ENCODE results near the gene ATG7.

The ATG7 gene

DNA sequence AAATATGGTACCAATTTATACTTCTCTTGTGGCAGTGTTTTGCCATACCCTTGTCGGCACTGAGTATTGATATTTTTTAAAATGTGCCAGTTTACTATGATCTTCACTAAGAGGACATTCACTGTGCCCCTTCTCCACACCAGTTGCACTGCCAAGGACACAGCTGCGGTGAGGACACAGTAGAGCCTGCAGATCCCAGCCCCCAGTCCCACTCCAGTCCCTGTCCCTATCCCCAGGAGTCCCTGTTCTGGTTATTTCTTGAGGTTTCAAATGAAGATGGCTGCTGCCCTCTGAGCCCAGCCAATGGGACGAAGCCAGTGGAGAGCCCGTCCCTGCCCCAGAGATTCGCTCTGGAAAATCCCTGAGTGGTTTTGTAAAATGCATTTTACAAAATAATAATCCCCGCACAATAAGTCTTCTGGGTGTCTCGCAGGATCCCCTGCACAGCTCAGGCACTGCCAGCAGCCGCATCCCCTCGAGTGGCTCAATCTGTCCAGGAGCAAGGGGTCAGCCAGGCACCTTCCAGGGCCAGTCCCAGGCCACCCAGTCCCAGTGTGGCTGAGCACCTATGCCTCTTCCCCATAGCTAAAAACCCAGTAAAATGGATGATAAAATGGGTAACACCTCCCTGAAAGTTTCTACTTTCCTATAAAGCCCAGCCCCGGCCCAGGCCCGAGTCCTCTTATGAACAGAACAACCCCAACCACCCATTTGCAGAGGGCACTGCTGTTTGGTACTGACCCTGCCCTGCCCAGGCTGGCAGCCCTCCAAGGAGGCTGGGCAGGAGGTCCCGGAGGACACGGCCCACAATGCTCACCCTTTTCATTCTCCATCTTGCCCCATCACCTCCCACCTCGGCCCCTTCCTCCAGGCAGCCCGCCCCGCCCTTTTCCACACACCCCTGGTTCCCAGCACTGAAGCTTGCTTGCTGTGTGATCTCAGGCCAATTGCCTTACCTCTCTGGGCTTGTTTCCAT, 280.4 kb downstream of the ATG7 start:
- DNase-seq (ENCODE audit: low read depth in 3 of 3) = no peak

GRCh38 chr3:11553436-11554235, 281.4 kb downstream of the ATG7 start:
- DNase-seq (ENCODE audit: low read depth in 3 of 3) = no peak

GRCh38 chr3:11554236-11554610, 282.0 kb downstream of the ATG7 start:
- no peak for DNase-seq (ENCODE audit: low read depth in 3 of 3)

DNA sequence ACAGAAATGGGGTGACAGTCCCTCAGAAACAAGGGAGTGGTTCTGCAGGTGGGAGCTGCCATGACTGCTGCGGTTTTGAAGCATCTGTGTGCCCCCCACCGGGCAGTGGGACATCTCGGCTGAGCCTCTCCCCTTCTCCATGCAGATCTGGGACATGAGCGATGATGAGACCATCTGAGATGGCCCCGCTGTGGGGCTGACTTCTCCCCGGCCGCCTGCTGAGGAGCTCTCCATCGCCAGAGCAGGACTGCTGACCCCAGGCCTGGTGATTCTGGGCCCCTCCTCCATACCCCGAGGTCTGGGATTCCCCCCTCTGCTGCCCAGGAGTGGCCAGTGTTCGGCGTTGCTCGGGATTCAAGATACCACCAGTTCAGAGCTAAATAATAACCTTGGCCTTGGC, 282.5 kb downstream of the ATG7 start:
- DNase-seq (ENCODE audit: low read depth in 3 of 3) = no peak

- DNase-seq (ENCODE audit: low read depth in 3 of 3) = no peak
Measured at GRCh38 chr3:11555211-11555782, 283.1 kb downstream of the ATG7 start.

- DNase-seq (ENCODE audit: low read depth in 3 of 3) = no peak
Measured at GRCh38 chr3:11555881-11556633, 283.9 kb downstream of the ATG7 start.

- no peak for DNase-seq (ENCODE audit: low read depth in 3 of 3)
Measured at GRCh38 chr3:11556851-11557644, 284.9 kb downstream of the ATG7 start.

- DNase-seq (ENCODE audit: low read depth in 3 of 3) = no peak
Measured at GRCh38 chr3:11558002-11558401, 285.8 kb downstream of the ATG7 start.

DNA sequence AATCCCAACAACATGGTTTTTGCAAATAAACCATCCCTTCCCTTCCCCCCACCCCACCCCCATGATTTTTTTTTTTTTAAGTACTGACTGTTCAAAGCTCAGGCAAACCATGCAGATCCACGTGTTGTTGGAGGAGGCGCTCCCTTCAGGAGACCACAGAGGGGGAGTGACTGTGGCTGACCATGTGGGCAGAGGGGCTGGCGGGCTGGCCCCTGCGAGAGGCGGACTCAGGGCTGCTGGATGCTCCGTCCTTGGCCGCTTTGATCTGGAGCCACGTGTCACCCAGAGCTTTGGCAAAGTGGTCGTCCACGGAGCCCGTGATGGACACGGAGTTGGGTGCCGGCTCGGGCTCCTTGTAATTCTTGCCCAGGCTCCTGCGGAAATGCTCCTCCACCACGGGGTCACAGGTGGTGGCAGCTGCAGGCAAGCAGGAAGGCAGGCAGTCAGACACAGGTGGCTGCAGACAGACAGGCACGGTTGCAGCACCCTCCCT, 286.3 kb downstream of the ATG7 start:
- DNase-seq (ENCODE audit: low read depth in 3 of 3) = no peak

- DNase-seq (ENCODE audit: low read depth in 3 of 3) = no peak
Measured at GRCh38 chr3:11558918-11559815, 287.0 kb downstream of the ATG7 start.

GRCh38 chr3:11559816-11560633, 287.8 kb downstream of the ATG7 start:
- DNase-seq (ENCODE audit: low read depth in 3 of 3) = no peak

GRCh38 chr3:11560746-11561145, 288.5 kb downstream of the ATG7 start:
- no peak for DNase-seq (ENCODE audit: low read depth in 3 of 3)

GRCh38 chr3:11562277-11562881, 290.2 kb downstream of the ATG7 start:
- DNase-seq (ENCODE audit: low read depth in 3 of 3) = no peak

DNA sequence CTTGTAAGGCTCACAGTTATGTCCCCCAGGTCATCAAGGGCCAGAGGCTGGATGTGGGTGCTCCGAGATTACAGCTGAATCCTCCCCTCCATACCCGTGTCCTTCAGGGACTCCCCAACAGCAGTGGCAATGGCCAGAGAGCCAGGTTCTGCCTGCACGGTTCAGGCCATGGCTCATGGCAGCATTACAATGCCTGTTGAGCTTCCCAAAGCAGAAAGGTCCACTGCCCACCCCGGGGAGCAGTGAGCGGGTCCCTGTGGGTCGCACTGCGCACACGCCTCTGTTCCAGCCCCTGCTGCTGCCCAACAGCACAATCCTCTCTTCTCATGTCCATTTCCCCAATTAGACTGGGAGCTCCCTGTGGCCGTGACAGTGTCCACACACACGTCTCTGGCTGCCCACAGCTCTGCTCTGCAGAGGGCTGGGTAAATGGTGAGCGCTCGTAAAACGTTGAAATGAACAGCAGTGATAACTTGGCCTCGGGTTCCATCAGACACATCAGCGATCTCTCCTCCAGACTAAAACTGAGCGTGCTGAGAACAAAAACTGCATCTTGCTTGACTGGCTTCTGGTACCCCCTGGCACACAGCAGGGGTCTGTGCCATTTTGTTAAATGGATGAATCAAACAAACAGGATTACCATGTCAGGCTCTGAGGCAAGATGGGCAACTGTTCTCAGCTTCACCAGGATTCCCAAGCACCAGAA, 291.1 kb downstream of the ATG7 start:
- DNase-seq (ENCODE audit: low read depth in 3 of 3) = no peak

DNA sequence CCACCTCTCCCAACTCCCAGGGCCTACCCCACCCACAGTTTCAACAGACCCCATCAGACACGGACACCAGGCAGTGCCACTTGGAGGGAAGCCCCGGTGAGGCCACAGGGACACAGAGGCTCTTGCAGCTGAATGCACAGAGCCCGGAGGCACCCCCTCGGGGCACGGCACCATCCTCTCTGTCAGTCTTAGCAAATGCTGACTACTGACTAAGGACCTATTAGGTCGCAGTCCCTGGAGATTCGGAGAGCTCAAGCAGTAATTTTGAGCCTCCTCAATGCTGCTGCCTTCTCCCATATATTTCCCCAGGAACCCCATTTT, 291.6 kb downstream of the ATG7 start:
- DNase-seq (ENCODE audit: low read depth in 3 of 3) = no peak

DNA sequence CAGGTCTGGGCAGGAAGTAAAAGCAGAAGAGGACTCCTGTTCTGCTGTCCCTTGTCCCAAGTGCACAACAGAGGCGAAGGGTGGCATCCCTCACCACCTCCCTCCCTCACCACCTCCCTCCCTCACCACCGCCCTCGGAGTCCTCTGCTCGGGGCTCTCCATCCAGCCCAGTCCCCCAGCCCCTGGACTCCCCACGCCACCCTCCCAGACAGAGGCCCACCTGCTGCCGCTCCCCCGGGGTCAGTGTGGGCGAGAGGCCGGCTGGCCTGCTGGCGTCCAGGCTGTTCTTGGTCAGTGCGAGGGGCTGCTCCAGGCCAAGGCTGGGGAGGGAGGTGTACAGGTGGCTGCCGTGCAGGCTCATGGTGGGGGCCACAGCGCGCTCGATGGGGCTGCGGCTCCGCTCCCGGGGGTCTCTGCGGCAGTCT, 292.4 kb downstream of the ATG7 start:
- DNase-seq (ENCODE audit: low read depth in 3 of 3) = no peak

- no peak for DNase-seq (ENCODE audit: low read depth in 3 of 3)
Measured at GRCh38 chr3:11565072-11565471, 292.9 kb downstream of the ATG7 start.

DNA sequence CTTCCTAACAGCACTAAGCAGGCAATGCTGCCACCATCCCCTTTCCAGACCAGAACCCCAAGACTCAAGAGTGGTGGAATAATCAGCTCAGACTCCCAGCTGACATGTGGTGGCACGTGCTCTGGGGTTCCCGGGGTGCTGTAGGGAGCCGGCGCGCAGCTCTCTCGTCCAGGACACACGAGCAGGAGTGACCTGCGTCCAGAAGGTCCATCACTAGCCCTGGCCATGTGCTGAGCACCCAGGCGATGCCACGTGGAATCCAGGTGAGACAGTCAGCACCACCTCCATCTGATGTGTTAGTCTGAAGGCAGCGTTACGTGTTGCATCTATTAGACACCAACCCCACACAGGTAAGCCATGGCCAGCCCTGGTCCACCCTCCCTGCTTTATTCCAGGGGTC, 293.3 kb downstream of the ATG7 start:
- no peak for DNase-seq (ENCODE audit: low read depth in 3 of 3)
